GM23338 (cell line): ENCODE results near the gene FBXO47. TPM values are rescaled to one million over a fixed set of nuclear protein-coding genes. Genes with fewer than 3 reads are reported as not detected.

Experiments
- ATAC-seq: fragments of 200-7000 bp; cut with Tn5 transposase; 3 replicates; pipeline ENCODE4 v1.9.1; 2020
- DNase-seq: peaks from one replicate; pipeline ENCODE4 v3.0.0-alpha.2; 2015; ENCODE audit warnings: low spot score
- H2AFZ ChIP-seq: fragments of 200-600 bp; sonication (generic); 2 replicates; pipeline ENCODE4 v1.8.0; 2016; ENCODE audit warnings: antibody characterized with exemption, mild to moderate bottlenecking, moderate library complexity
- H3F3A ChIP-seq: fragments of 200-600 bp; sonication (generic); replicated peaks from 2 replicates; pipeline ENCODE4 v1.8.0; 2017; ENCODE audit warnings: antibody characterized with exemption, mixed run types, low read depth
- H3K27ac ChIP-seq: fragments of 200-600 bp; sonication (generic); 2 replicates; pipeline ENCODE4 v1.6.1; 2016; ENCODE audit warnings: low read depth
- H3K27me3 ChIP-seq: fragments of 200-600 bp; sonication (generic); 2 replicates; pipeline ENCODE4 v1.8.0; 2016; ENCODE audit warnings: mild to moderate bottlenecking, mixed run types, moderate library complexity; ENCODE audit not compliant: insufficient read depth
- H3K36me3 ChIP-seq: fragments of 200-600 bp; sonication (generic); 2 replicates; pipeline ENCODE4 v1.8.0; 2016; ENCODE audit warnings: mild to moderate bottlenecking; ENCODE audit not compliant: insufficient read depth
- H3K4me1 ChIP-seq: fragments of 200-600 bp; sonication (generic); 2 replicates; pipeline ENCODE4 v1.8.0; 2016; ENCODE audit warnings: mild to moderate bottlenecking, moderate library complexity; ENCODE audit not compliant: insufficient read depth
- H3K4me2 ChIP-seq: fragments of 200-600 bp; sonication (generic); 2 replicates; pipeline ENCODE4 v1.7.1; 2017; ENCODE audit warnings: mixed run types
- H3K4me3 ChIP-seq: fragments of 200-600 bp; sonication (generic); 2 replicates; pipeline ENCODE4 v1.6.1; 2016; ENCODE audit warnings: mixed run types
- H3K79me2 ChIP-seq: fragments of 200-600 bp; sonication (generic); replicated peaks from 2 replicates; pipeline ENCODE4 v1.8.0; 2017; ENCODE audit warnings: mild to moderate bottlenecking; ENCODE audit not compliant: insufficient read depth
- H3K9me2 ChIP-seq: fragments of 200-600 bp; sonication (generic); 2 replicates; pipeline ENCODE4 v1.8.0; 2017; ENCODE audit not compliant: insufficient read depth
- H4K20me1 ChIP-seq: fragments of 200-600 bp; sonication (generic); replicated peaks from 2 replicates; pipeline ENCODE4 v1.8.0; 2017; ENCODE audit warnings: mild to moderate bottlenecking; ENCODE audit not compliant: insufficient read depth
- H3K27ac Mint-ChIP-seq: 2 replicates; pipeline ENCODE4 v1.8.0; 2020; ENCODE audit warnings: inconsistent platforms, mild to moderate bottlenecking, moderate library complexity, mixed read lengths
- H3K27me3 Mint-ChIP-seq: 3 replicates; pipeline ENCODE4 v1.8.0; 2022; ENCODE audit warnings: low read depth, mild to moderate bottlenecking, moderate library complexity, mixed read lengths, inconsistent platforms; ENCODE audit not compliant: insufficient read depth, poor library complexity
- H3K36me3 Mint-ChIP-seq: 3 replicates; pipeline ENCODE4 v1.8.0; 2021; ENCODE audit warnings: low read depth, mild to moderate bottlenecking, inconsistent platforms, moderate library complexity, mixed read lengths
- H3K4me1 Mint-ChIP-seq: 3 replicates; pipeline ENCODE4 v1.8.0; 2020; ENCODE audit warnings: mild to moderate bottlenecking, inconsistent platforms, mixed read lengths
- H3K4me3 Mint-ChIP-seq: 3 replicates; pipeline ENCODE4 v1.8.0; 2021; ENCODE audit warnings: moderate library complexity, mild to moderate bottlenecking, inconsistent platforms, mixed read lengths
- H3K9me3 Mint-ChIP-seq: 3 replicates; pipeline ENCODE4 v1.8.0; 2020; ENCODE audit warnings: moderate library complexity, mild to moderate bottlenecking, inconsistent platforms, mixed read lengths
- CREB1 ChIP-seq: fragments of 250-450 bp; sonication (Bioruptor Pico); IDR thresholded peaks from 2 replicates; pipeline ENCODE4 v1.5.0; 2020; ENCODE audit warnings: low read depth, mild to moderate bottlenecking, moderate library complexity
- EZH2 ChIP-seq: fragments of 200-600 bp; sonication (generic); IDR thresholded peaks from one replicate; pipeline ENCODE4 v1.8.0; 2017; ENCODE audit warnings: antibody characterized with exemption, mild to moderate bottlenecking, low read depth; ENCODE audit not compliant: unreplicated experiment
- EZH2phosphoT487 ChIP-seq: fragments of 200-600 bp; sonication (generic); IDR thresholded peaks from one replicate; pipeline ENCODE4 v1.8.1; 2018; ENCODE audit warnings: antibody characterized with exemption; ENCODE audit not compliant: unreplicated experiment
- JUNB ChIP-seq: IDR thresholded peaks from one replicate; pipeline ENCODE4 v1.6.1; 2016; ENCODE audit warnings: antibody characterized with exemption; ENCODE audit not compliant: unreplicated experiment
- NANOG ChIP-seq: IDR thresholded peaks from 2 replicates; pipeline ENCODE4 v1.6.1; 2016; ENCODE audit warnings: antibody characterized with exemption, borderline replicate concordance
- POLR2AphosphoS5 ChIP-seq: IDR thresholded peaks from 2 replicates; pipeline ENCODE4 v1.6.1; 2016; ENCODE audit warnings: antibody characterized with exemption, low read depth
- STAT1 ChIP-seq: IDR thresholded peaks from one replicate; pipeline ENCODE4 v1.6.1; 2016; ENCODE audit warnings: antibody characterized with exemption; ENCODE audit not compliant: unreplicated experiment
- ZNF114 ChIP-seq: fragments of 250-450 bp; sonication (Bioruptor Pico); IDR thresholded peaks from 2 replicates; pipeline ENCODE4 v1.5.0; 2020; ENCODE audit warnings: mild to moderate bottlenecking, moderate library complexity
- ZNF331 ChIP-seq: fragments of 250-450 bp; sonication (Bioruptor Pico); IDR thresholded peaks from 2 replicates; pipeline ENCODE4 v1.5.0; 2020; ENCODE audit warnings: low read depth, mild to moderate bottlenecking, moderate library complexity
- polyA plus RNA-seq: library from polyadenylated mRNA; unstranded; fragments of >200 nt; fragmentation: Nextera tagmentation; extraction: Ambion mirVana; gene quantifications from 2 replicates; pipeline ENCODE4 v1.2.1, GENCODE V29; 2016
- total RNA-seq: library from RNA; depleted of rRNA; stranded (reverse); fragments of >200 nt; shearing (Covaris generic); gene quantifications from 2 replicates; pipeline ENCODE4 v1.2.3, GENCODE V29; 2014
- TF ChIP-seq, protein P1 (sequence below): fragments of 250-450 bp; sonication (Bioruptor Pico); IDR thresholded peaks from 2 replicates; pipeline ENCODE4 v1.5.0; 2020; ENCODE audit warnings: mild to moderate bottlenecking, moderate library complexity
- TF ChIP-seq, protein P2 (sequence below): IDR thresholded peaks from 2 replicates; pipeline ENCODE4 v1.6.1; 2016; ENCODE audit warnings: antibody characterized with exemption
- TF ChIP-seq, protein P3 (sequence below): IDR thresholded peaks from one replicate; pipeline ENCODE4 v1.6.1; 2018; ENCODE audit warnings: antibody characterized with exemption; ENCODE audit not compliant: unreplicated experiment
- TF ChIP-seq, protein P4 (sequence below), 2 experiments: fragments of 200-600 bp in 1 of 2; sonication (generic) in 1 of 2; conservative IDR thresholded peaks; 2 replicates each; pipeline versions ENCODE4 v1.5.1 to v1.6.1; 2016 to 2017; ENCODE audit warnings: antibody characterized with exemption in 2 of 2, low read depth in 2 of 2, mild to moderate bottlenecking in 2 of 2, moderate library complexity in 1 of 2

The FBXO47 gene
- total and polyA plus RNA-seq, 2 experiments from 2014 or later, result not detected

DNA sequence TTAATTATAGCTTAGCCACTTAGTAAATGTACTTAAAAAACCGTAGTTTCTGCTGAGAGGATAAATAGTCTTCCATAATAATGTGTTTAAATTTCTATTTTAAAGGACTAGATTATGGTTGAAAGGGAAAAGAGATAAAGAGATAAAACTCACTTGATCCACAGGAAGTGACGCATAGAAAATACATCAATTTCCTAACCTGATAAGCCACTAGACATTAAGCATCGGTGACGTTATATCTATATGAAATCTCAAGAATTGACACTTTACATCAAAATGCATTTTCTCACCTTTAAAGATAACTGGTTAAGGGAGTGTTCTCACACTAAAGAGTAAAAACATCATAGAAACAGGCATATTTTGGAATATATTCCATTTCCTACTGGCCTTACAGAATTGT lies 5.8 kb downstream of the FBXO47 start:
- Mint-ChIP-seq H3K9me3 (no peaks in the 10 kb centered on the region), H3K4me3 (no peak overlapping the region), H3K27me3 (no peaks in the 10 kb centered on the region), H3K36me3 (no peaks in the 10 kb centered on the region), H3K27ac (no peak overlapping the region), H3K4me1 (no peaks in the 10 kb centered on the region)
- no peak overlapping the region for H3K4me3 ChIP-seq
- TF ChIP-seq STAT1, result no peak
- no peak for TF ChIP-seq CREB1 (CRISPR knock-in tag)
- TF ChIP-seq, protein P1, sequence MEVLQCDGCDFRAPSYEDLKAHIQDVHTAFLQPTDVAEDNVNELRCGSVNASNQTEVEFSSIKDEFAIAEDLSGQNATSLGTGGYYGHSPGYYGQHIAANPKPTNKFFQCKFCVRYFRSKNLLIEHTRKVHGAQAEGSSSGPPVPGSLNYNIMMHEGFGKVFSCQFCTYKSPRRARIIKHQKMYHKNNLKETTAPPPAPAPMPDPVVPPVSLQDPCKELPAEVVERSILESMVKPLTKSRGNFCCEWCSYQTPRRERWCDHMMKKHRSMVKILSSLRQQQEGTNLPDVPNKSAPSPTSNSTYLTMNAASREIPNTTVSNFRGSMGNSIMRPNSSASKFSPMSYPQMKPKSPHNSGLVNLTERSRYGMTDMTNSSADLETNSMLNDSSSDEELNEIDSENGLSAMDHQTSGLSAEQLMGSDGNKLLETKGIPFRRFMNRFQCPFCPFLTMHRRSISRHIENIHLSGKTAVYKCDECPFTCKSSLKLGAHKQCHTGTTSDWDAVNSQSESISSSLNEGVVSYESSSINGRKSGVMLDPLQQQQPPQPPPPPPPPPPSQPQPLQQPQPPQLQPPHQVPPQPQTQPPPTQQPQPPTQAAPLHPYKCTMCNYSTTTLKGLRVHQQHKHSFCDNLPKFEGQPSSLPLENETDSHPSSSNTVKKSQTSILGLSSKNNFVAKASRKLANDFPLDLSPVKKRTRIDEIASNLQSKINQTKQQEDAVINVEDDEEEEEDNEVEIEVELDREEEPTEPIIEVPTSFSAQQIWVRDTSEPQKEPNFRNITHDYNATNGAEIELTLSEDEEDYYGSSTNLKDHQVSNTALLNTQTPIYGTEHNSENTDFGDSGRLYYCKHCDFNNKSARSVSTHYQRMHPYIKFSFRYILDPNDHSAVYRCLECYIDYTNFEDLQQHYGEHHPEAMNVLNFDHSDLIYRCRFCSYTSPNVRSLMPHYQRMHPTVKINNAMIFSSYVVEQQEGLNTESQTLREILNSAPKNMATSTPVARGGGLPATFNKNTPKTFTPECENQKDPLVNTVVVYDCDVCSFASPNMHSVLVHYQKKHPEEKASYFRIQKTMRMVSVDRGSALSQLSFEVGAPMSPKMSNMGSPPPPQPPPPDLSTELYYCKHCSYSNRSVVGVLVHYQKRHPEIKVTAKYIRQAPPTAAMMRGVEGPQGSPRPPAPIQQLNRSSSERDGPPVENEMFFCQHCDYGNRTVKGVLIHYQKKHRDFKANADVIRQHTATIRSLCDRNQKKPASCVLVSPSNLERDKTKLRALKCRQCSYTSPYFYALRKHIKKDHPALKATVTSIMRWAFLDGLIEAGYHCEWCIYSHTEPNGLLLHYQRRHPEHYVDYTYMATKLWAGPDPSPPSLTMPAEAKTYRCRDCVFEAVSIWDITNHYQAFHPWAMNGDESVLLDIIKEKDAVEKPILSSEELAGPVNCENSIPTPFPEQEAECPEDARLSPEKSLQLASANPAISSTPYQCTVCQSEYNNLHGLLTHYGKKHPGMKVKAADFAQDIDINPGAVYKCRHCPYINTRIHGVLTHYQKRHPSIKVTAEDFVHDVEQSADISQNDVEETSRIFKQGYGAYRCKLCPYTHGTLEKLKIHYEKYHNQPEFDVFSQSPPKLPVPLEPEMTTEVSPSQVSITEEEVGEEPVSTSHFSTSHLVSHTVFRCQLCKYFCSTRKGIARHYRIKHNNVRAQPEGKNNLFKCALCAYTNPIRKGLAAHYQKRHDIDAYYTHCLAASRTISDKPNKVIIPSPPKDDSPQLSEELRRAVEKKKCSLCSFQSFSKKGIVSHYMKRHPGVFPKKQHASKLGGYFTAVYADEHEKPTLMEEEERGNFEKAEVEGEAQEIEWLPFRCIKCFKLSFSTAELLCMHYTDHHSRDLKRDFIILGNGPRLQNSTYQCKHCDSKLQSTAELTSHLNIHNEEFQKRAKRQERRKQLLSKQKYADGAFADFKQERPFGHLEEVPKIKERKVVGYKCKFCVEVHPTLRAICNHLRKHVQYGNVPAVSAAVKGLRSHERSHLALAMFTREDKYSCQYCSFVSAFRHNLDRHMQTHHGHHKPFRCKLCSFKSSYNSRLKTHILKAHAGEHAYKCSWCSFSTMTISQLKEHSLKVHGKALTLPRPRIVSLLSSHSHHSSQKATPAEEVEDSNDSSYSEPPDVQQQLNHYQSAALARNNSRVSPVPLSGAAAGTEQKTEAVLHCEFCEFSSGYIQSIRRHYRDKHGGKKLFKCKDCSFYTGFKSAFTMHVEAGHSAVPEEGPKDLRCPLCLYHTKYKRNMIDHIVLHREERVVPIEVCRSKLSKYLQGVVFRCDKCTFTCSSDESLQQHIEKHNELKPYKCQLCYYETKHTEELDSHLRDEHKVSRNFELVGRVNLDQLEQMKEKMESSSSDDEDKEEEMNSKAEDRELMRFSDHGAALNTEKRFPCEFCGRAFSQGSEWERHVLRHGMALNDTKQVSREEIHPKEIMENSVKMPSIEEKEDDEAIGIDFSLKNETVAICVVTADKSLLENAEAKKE, result no peak
- no peak for TF ChIP-seq ZNF331 (CRISPR knock-in tag)
- no peak for TF ChIP-seq NANOG
- TF ChIP-seq, protein P2, sequence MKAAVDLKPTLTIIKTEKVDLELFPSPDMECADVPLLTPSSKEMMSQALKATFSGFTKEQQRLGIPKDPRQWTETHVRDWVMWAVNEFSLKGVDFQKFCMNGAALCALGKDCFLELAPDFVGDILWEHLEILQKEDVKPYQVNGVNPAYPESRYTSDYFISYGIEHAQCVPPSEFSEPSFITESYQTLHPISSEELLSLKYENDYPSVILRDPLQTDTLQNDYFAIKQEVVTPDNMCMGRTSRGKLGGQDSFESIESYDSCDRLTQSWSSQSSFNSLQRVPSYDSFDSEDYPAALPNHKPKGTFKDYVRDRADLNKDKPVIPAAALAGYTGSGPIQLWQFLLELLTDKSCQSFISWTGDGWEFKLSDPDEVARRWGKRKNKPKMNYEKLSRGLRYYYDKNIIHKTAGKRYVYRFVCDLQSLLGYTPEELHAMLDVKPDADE, result no peak
- no peak for TF ChIP-seq EZH2
- no peak for TF ChIP-seq EZH2phosphoT487
- TF ChIP-seq, protein P3, sequence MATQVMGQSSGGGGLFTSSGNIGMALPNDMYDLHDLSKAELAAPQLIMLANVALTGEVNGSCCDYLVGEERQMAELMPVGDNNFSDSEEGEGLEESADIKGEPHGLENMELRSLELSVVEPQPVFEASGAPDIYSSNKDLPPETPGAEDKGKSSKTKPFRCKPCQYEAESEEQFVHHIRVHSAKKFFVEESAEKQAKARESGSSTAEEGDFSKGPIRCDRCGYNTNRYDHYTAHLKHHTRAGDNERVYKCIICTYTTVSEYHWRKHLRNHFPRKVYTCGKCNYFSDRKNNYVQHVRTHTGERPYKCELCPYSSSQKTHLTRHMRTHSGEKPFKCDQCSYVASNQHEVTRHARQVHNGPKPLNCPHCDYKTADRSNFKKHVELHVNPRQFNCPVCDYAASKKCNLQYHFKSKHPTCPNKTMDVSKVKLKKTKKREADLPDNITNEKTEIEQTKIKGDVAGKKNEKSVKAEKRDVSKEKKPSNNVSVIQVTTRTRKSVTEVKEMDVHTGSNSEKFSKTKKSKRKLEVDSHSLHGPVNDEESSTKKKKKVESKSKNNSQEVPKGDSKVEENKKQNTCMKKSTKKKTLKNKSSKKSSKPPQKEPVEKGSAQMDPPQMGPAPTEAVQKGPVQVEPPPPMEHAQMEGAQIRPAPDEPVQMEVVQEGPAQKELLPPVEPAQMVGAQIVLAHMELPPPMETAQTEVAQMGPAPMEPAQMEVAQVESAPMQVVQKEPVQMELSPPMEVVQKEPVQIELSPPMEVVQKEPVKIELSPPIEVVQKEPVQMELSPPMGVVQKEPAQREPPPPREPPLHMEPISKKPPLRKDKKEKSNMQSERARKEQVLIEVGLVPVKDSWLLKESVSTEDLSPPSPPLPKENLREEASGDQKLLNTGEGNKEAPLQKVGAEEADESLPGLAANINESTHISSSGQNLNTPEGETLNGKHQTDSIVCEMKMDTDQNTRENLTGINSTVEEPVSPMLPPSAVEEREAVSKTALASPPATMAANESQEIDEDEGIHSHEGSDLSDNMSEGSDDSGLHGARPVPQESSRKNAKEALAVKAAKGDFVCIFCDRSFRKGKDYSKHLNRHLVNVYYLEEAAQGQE, result no peak
- TF ChIP-seq JUNB, result no peak
- TF ChIP-seq ZNF114, result no peak
- TF ChIP-seq POLR2AphosphoS5, result no peak
- TF ChIP-seq, protein P4, sequence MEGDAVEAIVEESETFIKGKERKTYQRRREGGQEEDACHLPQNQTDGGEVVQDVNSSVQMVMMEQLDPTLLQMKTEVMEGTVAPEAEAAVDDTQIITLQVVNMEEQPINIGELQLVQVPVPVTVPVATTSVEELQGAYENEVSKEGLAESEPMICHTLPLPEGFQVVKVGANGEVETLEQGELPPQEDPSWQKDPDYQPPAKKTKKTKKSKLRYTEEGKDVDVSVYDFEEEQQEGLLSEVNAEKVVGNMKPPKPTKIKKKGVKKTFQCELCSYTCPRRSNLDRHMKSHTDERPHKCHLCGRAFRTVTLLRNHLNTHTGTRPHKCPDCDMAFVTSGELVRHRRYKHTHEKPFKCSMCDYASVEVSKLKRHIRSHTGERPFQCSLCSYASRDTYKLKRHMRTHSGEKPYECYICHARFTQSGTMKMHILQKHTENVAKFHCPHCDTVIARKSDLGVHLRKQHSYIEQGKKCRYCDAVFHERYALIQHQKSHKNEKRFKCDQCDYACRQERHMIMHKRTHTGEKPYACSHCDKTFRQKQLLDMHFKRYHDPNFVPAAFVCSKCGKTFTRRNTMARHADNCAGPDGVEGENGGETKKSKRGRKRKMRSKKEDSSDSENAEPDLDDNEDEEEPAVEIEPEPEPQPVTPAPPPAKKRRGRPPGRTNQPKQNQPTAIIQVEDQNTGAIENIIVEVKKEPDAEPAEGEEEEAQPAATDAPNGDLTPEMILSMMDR (conservative IDR thresholded peaks at IDR 0.05; ENCODE audit: low read depth in 2 of 2), result no peak
- no peak overlapping the region for H2AFZ ChIP-seq
- H3K36me3 ChIP-seq, result no peaks in the 10 kb centered on the region
- no peak for ATAC-seq
- no peak overlapping the region for H3K27ac ChIP-seq
- H3K4me1 ChIP-seq, result 0 out of 2 replicates have a peak, but pooled peaks cover under 1% of the 10 kb centered on the region
- no peaks in the 10 kb centered on the region for H3K9me2 ChIP-seq
- H3K4me2 ChIP-seq, result no peak overlapping the region
- H3K27me3 ChIP-seq, result no peaks in the 10 kb centered on the region
- no peaks in the 10 kb centered on the region for H4K20me1 ChIP-seq
- no peaks in the 10 kb centered on the region for H3F3A ChIP-seq
- no peak for DNase-seq
- no peaks in the 10 kb centered on the region for H3K79me2 ChIP-seq
